HS-27A (cell line): ENCODE data around the gene PPP6R2.

Source experiments
- DNase-seq: peaks from one replicate; pipeline ENCODE4 v3.0.0-alpha.2; 2012; ENCODE audit warnings: low read depth, missing footprints

The PPP6R2 gene

GRCh38 chr22:50445880-50446707 is 103.0 kb downstream of the PPP6R2 start:
- DNase-seq = no peak

- no peak for DNase-seq
These were observed 103.8 kb downstream of the PPP6R2 start for GRCh38 chr22:50446708-50447575.

DNA sequence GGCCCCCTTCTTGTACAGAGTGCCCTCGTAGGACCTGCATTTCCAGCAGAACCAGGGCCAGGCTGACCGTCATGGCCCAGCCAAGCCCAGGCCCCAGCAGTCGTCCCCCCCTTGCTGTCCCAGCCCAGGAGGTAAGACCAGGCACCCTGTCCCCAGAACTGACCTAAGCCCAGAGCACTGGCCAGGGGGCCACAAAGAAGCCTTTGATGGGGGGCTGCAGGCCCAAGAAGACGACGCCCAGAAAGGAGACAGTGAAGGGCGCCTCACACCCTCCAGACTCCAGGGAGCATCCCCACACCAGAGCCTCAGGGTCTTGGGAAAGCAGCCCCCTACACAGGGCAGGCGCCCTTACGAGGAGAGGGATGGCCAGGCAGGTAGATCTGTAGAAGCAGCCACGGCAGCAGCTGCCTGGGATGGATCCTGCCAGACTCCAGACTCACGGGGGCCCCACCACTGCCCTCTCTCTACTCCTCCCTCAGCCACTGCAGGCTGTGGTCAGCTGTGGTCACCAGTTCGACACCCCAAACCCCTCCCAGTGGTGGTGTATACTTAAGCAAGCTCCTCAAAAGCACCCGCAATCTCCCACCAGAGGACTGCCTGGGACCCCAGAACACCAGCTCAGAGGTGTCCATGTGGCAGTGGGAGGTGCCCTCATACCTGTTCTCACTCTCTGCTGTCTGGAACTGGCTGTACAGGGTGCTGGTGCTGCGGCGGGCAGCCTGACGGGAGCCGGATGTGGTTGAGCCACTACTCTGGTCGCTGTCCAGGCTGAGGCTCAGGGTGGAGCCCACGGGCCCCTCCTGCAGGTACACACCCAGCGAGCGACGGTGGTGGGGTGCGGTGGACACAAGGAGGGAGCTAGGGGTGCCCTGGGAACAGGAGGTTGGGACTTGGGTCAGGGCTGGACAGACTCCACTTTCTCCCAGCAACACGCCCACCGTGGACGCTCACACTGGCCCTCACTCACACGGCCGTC is 104.7 kb downstream of the PPP6R2 start:
- no peak for DNase-seq

DNA sequence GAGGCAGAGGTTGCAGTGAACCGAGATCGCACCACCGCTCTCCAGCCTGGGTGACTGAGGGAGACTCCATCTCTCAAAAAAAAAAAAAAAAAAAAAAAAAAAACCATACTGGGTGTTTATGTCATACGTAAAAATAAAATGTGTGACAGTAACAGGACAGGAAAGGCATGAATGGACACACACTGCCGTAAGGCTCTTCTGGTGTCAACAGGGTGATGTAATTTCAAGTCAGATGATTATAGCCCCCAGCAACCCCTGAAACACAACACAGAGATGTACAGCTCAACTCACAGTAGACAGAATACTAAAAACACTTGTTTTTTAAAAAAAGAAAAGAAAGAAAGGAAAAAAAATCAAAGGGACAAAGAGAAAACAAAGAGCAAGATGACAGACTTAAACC is 109.5 kb downstream of the PPP6R2 start:
- DNase-seq = no peak

DNA sequence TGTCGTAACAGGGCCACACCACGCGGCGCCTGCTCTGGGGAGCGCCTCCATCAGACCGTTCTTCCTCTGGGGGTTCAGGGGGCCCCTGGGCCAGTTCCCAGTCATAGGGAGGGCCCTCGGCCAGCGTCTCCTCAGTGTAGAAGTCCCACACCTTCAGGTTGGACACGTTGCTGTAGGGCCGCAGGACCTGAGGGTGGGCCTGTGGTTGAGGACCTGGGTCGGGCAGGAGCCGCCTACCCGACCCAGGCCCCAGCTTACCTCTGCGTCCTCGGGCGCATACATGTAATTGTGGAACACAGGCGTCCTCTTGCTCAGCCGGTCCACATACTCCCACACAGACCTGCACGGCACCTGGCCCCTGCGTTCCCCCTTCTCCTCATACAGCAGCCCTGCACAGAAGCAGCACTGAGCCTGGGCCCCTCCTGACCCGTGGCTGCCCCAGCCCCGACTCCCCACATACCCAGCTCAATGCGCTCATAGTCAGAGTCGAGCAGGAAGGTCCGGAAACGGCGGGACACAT is 111.5 kb downstream of the PPP6R2 start:
- no peak for DNase-seq

DNA sequence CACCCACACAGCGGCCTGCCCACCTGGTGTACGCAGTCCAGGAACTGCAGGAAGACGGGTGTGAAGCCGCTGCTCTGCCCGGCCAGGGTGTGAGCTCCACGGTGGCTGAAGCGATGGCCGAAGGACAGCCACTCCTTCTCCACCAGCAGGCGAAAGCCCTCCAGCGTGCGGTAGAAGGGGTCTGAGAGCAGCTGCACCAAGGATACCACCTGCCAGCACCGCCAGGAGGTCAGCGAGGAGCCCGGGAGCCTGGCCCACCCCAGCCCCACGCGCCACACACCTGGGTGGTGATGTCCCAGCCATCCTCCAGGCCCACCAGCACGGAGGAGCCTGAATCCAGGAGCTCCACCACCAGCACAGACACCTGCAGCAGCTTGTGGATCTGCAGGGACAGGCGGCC is 112.1 kb downstream of the PPP6R2 start:
- DNase-seq = no peak

- DNase-seq = no peak
These were observed 112.9 kb downstream of the PPP6R2 start for GRCh38 chr22:50456026-50456425.

GRCh38 chr22:50456466-50457234 is 113.5 kb downstream of the PPP6R2 start:
- no peak for DNase-seq

- DNase-seq = no peak
These were observed 115.9 kb downstream of the PPP6R2 start for GRCh38 chr22:50459016-50459415.

GRCh38 chr22:50459496-50460140 is 116.5 kb downstream of the PPP6R2 start:
- DNase-seq = no peak

DNA sequence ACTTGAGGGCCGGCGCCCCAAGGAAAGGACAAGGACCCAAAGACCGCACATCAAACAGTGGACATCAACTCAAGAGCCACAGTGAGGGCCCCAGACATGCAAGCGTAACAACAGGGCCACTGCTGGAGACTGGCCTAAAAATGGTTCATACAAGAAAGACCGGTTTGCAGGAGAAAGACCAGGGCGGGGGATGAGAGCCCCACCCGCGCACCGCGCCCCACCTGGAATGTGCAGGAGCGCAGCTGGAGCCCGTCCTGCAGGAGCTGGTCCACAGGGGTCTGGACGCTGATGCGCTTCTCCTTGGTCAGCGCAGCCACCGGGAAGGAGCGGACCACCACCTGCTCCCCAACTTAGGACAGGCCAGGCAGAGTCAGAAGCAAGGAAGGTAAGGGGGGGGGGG is 117.8 kb downstream of the PPP6R2 start:
- no peak for DNase-seq

- no peak for DNase-seq
These were observed 118.4 kb downstream of the PPP6R2 start for GRCh38 chr22:50461536-50461935.

DNA sequence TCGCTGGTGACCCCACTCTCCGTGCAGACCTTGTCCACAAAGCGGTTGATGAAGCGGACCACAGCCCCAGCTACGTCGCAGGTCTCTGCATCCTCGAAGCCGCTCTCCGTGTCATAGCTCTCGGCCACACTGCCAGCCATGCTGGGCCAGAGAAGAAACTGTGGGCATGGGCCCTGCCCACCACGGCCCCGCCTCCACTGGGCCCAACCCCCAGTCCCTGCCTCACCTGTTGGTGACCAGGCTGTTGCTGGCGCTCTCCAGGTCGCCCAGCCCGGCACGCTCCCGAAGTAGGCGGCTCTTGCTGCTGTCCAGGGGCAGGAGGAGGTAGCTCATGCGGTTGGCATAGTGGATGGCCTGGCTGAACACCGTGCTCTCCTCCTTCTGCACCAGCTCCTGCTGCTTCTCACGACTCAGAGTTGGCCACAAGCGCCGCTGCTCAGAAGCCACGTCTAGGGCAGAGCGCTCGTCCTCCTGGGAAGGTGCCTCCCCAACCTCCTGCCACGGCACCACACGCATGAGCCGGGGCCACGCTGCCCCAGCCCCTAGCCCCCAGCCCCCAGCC is 118.9 kb downstream of the PPP6R2 start:
- DNase-seq = no peak

DNA sequence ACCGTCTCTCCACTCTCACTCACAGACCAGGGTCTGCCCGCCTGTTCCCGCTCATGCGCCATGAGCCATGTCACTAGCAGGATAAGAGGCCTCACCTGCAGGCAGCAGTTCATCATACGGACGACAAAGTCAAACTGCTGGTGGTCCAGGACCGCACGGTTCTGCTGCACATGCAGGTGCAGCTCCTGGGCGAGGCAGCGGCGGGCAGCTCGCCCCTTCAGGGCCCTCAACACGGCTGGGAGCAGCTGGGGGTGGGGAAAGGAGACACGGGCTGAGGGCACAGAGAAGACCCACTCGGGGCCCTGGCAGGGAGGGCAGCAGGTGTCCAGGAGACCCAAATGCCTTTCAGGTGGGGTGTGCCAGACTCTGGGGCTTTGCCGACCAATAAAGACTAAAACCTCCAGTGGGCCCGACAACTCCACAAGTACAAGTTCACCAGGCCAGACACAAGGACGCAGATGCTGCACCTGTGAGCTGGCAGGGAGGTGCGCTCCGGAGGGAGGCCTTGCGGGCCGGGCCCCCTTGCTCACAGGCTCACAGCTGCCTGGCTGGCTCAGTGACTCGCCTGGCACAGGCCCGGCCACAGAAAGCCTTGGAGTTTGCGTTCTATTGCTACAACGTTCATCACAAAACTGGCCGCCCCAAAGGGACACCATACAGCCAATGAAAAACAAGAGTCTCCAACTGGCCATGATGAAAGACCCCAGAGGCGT is 120.2 kb downstream of the PPP6R2 start:
- no peak for DNase-seq

DNA sequence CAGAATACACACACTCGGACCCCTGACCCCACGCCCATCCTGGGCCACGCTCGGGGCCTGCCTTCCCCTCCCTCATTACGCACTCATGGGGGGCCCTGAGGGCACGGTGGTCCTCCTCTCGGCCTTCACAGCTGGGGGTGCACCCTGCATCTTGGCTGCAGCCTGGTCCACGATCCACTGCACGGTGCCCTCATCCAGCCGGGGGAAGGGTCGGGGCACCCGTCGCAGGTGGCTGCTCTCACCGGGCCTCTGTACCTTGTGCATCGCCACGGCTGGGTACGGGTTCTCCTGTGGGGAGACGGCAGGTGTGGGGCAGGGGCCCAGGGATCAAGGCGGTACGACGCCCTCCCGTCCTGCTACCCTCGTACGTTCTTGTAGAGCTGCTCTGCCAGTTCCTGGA is 121.3 kb downstream of the PPP6R2 start:
- DNase-seq = no peak

- no peak for DNase-seq
These were observed 122.2 kb downstream of the PPP6R2 start for GRCh38 chr22:50465066-50465930.

GRCh38 chr22:50467341-50467740 is 124.2 kb downstream of the PPP6R2 start:
- no peak for DNase-seq

GRCh38 chr22:50467773-50468440 is 124.8 kb downstream of the PPP6R2 start:
- DNase-seq = no peak
